ENCODE measurements around the gene GRIK5. TPM values are rescaled to one million over a fixed set of nuclear protein-coding genes. Genes with fewer than 3 reads are reported as not detected.

Gene GRIK5
- total RNA-seq, 1 donor from 2014 or later, result 14.3 TPM

DNA sequence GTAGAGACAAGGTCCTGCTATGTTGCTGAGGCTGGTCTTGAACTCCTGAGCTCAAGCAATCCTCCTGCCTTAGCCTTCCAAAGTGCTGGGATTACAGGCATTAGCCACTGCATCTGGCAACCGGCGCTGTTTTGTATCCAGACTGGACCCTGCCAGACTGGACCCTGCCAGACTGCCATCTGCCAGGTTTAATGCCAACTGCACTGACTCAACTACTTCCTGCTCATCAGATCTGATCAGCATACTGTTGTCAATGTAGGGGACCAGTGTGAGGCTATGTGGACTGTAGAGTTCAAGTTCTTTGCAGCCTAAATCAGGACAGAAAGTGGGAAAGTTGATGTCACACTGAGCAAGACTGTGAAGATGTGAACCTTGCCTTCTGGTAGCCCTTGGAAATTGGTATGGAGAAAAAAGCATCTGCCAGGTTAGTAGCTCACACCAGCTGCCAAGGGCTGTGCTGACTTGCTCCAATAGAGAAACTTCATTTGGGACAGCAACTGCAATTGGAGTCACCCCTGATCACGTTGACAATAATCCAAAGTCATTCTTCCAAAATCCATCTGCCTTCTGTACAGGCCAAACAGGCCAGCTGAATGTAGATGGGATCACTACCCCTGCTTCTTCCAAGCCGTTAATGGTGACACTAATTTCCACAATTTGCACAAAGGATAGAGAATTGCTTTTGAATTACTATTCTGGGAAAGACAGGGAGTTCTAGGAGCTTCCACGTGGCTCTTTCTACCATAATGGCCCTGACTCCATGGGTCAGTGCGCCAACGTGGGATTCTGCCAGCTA lies 39.2 kb downstream of the GRIK5 start:
- no peak for DNase-seq (ENCODE audit: low read depth)
- H3K4me3 ChIP-seq (ENCODE audit: low read depth, low read length), result no peak overlapping the region
- TF ChIP-seq, protein P1, sequence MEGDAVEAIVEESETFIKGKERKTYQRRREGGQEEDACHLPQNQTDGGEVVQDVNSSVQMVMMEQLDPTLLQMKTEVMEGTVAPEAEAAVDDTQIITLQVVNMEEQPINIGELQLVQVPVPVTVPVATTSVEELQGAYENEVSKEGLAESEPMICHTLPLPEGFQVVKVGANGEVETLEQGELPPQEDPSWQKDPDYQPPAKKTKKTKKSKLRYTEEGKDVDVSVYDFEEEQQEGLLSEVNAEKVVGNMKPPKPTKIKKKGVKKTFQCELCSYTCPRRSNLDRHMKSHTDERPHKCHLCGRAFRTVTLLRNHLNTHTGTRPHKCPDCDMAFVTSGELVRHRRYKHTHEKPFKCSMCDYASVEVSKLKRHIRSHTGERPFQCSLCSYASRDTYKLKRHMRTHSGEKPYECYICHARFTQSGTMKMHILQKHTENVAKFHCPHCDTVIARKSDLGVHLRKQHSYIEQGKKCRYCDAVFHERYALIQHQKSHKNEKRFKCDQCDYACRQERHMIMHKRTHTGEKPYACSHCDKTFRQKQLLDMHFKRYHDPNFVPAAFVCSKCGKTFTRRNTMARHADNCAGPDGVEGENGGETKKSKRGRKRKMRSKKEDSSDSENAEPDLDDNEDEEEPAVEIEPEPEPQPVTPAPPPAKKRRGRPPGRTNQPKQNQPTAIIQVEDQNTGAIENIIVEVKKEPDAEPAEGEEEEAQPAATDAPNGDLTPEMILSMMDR (conservative IDR thresholded peaks at IDR 0.05; ENCODE audit: low read depth, low read length), result no peak

DNA sequence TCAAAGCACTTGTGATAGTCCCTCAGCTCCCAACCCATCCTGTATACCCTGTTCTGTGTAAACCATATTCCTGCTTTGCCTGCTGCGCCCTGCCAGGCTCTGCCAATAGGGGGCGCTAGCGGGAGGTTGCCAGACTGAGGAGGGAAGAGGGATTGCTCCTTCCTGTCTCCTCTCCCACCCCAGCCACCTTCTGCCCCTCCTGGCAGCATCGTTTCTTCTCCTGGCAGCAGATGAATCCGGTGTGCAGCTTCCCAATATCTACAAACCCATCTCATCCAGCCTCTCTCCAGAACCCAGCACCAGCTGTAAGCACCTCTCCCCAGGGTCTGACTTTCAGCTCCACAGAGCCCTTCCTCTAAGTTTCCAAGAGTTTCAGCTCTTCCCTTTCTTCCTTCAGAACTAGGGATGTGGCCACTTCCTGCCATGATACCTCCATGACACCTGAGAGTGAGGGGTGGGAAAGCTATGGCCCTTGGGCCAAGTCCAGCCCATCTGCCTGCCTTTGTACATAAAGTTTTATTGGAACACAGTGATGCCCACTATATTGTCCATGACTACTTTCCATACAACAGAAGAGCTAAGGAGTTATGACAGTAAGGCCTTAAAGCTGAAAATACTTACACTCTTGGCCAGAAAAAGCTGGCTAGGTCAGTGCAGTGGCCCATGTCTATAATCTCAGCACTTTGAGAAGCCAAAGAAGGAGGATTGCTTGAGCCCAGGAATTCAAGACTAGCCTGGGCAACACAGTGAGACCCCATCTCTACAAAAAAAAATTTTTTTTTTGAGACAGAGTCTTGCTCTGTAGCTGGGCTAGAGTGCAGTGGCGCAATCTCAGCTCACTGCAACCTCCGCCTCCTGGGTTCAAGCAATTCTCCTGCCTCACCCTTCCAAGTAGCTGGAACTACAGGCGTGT lies 41.4 kb downstream of the GRIK5 start:
- TF ChIP-seq, protein P1 (conservative IDR thresholded peaks at IDR 0.05; ENCODE audit: low read depth, low read length), result peak; percentile 68

DNA sequence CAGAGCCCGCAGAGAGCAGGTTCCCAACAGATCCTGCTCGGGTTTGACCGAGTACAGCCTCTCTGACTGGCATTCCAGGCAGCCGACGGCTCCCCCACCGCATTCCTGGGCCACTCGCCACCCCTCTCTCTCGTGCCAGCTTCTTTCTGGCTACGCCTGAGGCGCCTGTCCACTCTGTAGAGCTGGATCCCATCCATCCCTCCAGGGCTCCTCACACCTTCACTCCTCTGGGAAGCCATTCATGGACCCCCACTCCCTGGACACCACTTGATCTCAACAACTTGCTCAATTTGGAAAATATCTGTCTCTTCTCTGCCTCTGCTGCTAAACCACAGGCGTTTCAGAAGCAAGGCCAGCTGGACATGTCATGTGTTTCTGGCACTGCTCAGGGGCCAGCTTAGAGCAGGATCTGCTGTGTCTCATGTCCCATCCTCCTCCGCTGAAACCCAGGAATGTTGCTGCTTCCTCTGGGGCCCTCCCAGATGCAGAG lies 45.3 kb downstream of the GRIK5 start:
- TF ChIP-seq, protein P1 (conservative IDR thresholded peaks at IDR 0.05; ENCODE audit: low read depth, low read length), result no peak
- DNase-seq (ENCODE audit: low read depth), result no peak
- H3K4me3 ChIP-seq (ENCODE audit: low read depth, low read length), result no peak overlapping the region

More for the DNA sequence above, 41.4 kb downstream of the GRIK5 start:
- DNase-seq (ENCODE audit: low read depth), result no peak
- H3K4me3 ChIP-seq (ENCODE audit: low read depth, low read length), result no peak overlapping the region

DNA sequence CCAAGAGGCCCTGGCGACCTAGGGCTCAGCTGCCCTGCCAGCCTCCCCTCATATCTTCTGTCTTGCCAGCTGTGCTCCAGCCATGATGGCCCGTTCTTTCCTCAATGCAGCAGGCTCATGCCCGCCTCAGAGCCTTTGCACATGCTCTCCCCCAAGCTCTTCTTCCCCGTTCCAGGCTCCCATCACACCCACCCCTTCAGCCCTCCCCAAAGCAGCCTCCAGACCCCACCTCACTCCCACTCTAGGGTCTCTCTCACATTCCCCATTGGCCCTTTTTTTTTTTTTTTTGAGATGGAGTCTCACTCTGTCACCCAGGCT lies 46.1 kb downstream of the GRIK5 start:
- TF ChIP-seq, protein P1 (conservative IDR thresholded peaks at IDR 0.05; ENCODE audit: low read depth, low read length), result no peak
- H3K4me3 ChIP-seq (ENCODE audit: low read depth, low read length), result no peak overlapping the region
- no peak for DNase-seq (ENCODE audit: low read depth)

DNA sequence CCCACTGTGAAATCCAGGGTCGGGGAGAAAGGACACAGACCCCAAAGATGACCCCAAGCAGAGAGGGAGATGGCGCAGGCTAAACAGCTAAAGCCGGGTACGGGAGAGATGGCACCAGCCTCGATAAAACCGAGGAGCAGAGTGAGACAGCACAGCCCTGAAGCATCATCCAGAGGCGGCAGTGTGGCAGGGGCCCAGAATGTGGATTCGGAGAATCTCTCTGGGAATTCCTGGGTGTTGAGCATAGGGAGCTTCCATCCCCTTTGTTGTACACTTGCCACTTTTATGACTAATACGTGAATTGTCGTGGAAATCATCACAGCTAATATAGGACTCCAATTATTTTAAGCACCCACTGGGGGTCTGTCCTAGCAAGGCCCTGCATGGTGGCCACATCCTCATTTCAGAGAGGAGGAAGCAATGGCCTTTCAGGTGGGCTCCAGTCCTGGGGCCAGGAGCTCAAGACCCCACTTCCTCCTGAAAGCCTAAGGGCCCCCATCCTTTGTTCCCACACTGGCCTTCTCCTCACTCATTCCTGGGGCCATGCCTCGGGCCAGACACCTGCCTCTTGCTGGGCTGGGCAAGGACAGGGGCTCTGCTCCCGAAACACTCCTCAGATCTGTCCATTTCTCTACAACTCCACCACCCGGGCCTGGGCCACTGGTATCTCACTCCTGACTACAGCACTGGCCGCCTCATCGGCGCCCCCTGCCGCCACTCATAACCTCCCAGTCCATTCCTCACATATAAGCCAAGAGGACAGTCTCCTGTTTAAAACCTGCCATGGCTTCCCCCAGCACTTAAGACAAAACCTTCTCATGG lies 46.7 kb downstream of the GRIK5 start:
- no peak overlapping the region for H3K4me3 ChIP-seq (ENCODE audit: low read depth, low read length)
- TF ChIP-seq, protein P1 (conservative IDR thresholded peaks at IDR 0.05; ENCODE audit: low read depth, low read length), result peak; percentile 47
- DNase-seq (ENCODE audit: low read depth), result no peak

DNA sequence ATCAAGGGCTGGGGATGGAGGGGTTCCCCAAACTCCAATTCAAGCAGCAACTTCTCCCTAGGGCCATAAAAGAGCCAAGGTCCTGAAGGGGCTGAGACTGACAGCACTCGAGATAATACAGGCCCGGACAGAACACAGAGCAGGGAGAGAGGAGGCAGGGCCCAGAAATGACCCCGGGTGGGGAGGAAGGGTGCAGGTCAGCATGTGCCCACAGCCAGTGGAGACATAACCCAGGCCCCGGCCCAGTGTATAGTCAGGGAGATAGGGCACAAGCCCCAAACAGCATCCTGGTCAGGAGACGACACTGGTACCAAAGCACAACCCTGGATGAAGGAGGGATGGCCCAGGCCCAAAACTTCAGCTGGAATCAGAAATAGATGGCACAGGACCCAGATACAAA lies 47.4 kb downstream of the GRIK5 start:
- DNase-seq (ENCODE audit: low read depth), result no peak
- TF ChIP-seq, protein P1 (conservative IDR thresholded peaks at IDR 0.05; ENCODE audit: low read depth, low read length), result no peak
- no peak overlapping the region for H3K4me3 ChIP-seq (ENCODE audit: low read depth, low read length)
